Measurements from ENCODE around the gene JAZF1.

GRCh38 chr7:28124413-28124812, 56.2 kb downstream of the JAZF1 start:
- TF ChIP-seq EZH2phosphoT487 (IDR thresholded peaks at IDR 0.05; ENCODE audit: insufficient read depth, low read depth) (no peak), EZH2 (IDR thresholded peaks at IDR 0.05; ENCODE audit: insufficient read depth, poor library complexity, severe bottlenecking) (no peak)

All from GM23248 (cell line).